HepG2 (cell line): ENCODE data around the gene HNRNPM. TPM values are rescaled to one million over a fixed set of nuclear protein-coding genes. Genes with fewer than 3 reads are reported as not detected.

Source experiments
- ATAC-seq: fragments of 200-7000 bp; cut with Tn5 transposase; 3 replicates; pipeline ENCODE4 v1.9.1; 2020; ENCODE audit warnings: mild to moderate bottlenecking, moderate library complexity
- BruUV-seq: library from RNA; stranded (reverse); fragments of 400-500 nt; replicated peaks from 2 replicates; lab custom pipeline; 2021; lab: Mats Ljungman, UMichigan
- CTCF ChIA-PET: fragments of 300-600 bp; formaldehyde crosslinking; extraction: SDS; loops from one replicate; lab custom pipeline; 2021; ENCODE audit warnings: low total read pairs, inconsistent platforms, low intra/inter-chr PET ratio; lab: Yijun Ruan, JAX
- POLR2A ChIA-PET: fragments of 350-600 bp; sonication (Branson Sonifier 250); formaldehyde crosslinking; loops from one replicate; lab custom pipeline; 2020; ENCODE audit warnings: antibody characterized with exemption, inconsistent platforms; lab: Yijun Ruan, JAX
- DNase-seq: peaks from one replicate; pipeline ENCODE4 v3.0.0-alpha.2; 2015; ENCODE audit warnings: low spot score
- FAIRE-seq: peaks from 3 replicates; lab custom pipeline; 2011; peaks lifted over from hg19 to GRCh38; lab: Jason Lieb, UNC
- H2AFZ ChIP-seq: one replicate; pipeline ENCODE4 v1.6.1; 2011; ENCODE audit warnings: low read length, inconsistent platforms
- H3K27ac ChIP-seq: fragments of 300-600 bp; 3 replicates; pipeline ENCODE4 v1.8.0; 2011; ENCODE audit warnings: mixed run types, mild to moderate bottlenecking, mixed read lengths, low read length, inconsistent platforms; ENCODE audit not compliant: insufficient read depth; ENCODE audit errors: extremely low read length
- H3K27me3 ChIP-seq, 2 experiments: fragments of 200-600 bp in 1 of 2; 2 replicates in 1 of 2; 3 replicates in 1 of 2; pipeline versions ENCODE4 v1.6.0 to v1.8.0; 2011; ENCODE audit warnings: low read length in 2 of 2, mild to moderate bottlenecking in 2 of 2, moderate library complexity in 2 of 2, inconsistent platforms in 1 of 2; ENCODE audit not compliant: insufficient read depth in 2 of 2, control insufficient read depth in 1 of 2
- H3K36me3 ChIP-seq, 2 experiments: fragments of 200-600 bp in 1 of 2; replicated peaks in 1 of 2; 2 replicates in 1 of 2; 3 replicates in 1 of 2; pipeline versions ENCODE4 v1.5.1 to v1.8.0; 2011; ENCODE audit warnings: low read length in 2 of 2, inconsistent platforms in 1 of 2; ENCODE audit not compliant: insufficient read depth in 2 of 2, control insufficient read depth in 1 of 2
- H3K4me1 ChIP-seq: 2 replicates; pipeline ENCODE4 v1.5.1; 2012; ENCODE audit warnings: low read length, inconsistent platforms; ENCODE audit not compliant: insufficient read depth
- H3K4me2 ChIP-seq: 2 replicates; pipeline ENCODE4 v1.6.0; 2011; ENCODE audit warnings: low read depth, low read length, inconsistent platforms
- H3K4me3 ChIP-seq, 3 experiments: fragments of 200-600 bp in 1 of 3; sonication (generic), shearing (Covaris generic) in 1 of 3; replicated peaks in 1 of 3; 2 replicates each; pipeline ENCODE4 v1.5.1; 2011 to 2016; ENCODE audit warnings: low read length in 3 of 3, inconsistent platforms in 2 of 3, low read depth in 2 of 3, mild to moderate bottlenecking in 2 of 3, control low read depth in 1 of 3, mixed read lengths in 1 of 3; ENCODE audit not compliant: insufficient read depth in 1 of 3
- H3K79me2 ChIP-seq: one replicate; pipeline ENCODE4 v1.6.1; 2011; ENCODE audit warnings: low read length, inconsistent platforms; ENCODE audit not compliant: insufficient read depth
- H3K9ac ChIP-seq: 2 replicates; pipeline ENCODE4 v1.6.0; 2011; ENCODE audit warnings: mild to moderate bottlenecking, low read depth, low read length, inconsistent platforms; ENCODE audit not compliant: insufficient read depth
- H3K9me3 ChIP-seq: 2 replicates; pipeline ENCODE4 v1.5.1; 2012; ENCODE audit warnings: mild to moderate bottlenecking, low read length
- H4K20me1 ChIP-seq: 2 replicates; pipeline ENCODE4 v1.6.0; 2011; ENCODE audit warnings: inconsistent platforms, mild to moderate bottlenecking, low read length, moderate library complexity; ENCODE audit not compliant: insufficient read depth
- AGO2 ChIP-seq: fragments of 200-400 bp; formaldehyde crosslinking; optimal IDR thresholded peaks from 2 replicates; pipeline ENCODE3; 2017; ENCODE audit warnings: mild to moderate bottlenecking, low read depth, low read length, moderate library complexity
- HNRNPLL ChIP-seq: fragments of 200-400 bp; formaldehyde crosslinking; IDR thresholded peaks from 2 replicates; pipeline ENCODE4 v1.6.1; 2017; ENCODE audit warnings: mild to moderate bottlenecking, low read depth, low read length; ENCODE audit not compliant: poor library complexity, severe bottlenecking
- RBM22 ChIP-seq: fragments of 200-400 bp; formaldehyde crosslinking; optimal IDR thresholded peaks from 2 replicates; pipeline ENCODE3; 2017; ENCODE audit warnings: mild to moderate bottlenecking, low read length, moderate library complexity
- ZSCAN20 ChIP-seq: sonication (generic); formaldehyde crosslinking; IDR thresholded peaks from 2 replicates; pipeline ENCODE4 v1.4.0; 2020; ENCODE audit warnings: missing genetic modification reagents, mild to moderate bottlenecking, borderline replicate concordance
- WGBS: methylation state at CpG from one replicate; pipeline ENCODE4 v1.1.6; 2017; ENCODE audit warnings: low lambda C conversion rate; 5-methylcytosine and 5-hydroxymethylcytosine counted together
- in situ Hi-C: cut with HindIII; loops from 2 replicates; pipeline ENCODE4 v1.10.0; 2017; ENCODE audit warnings: low pct_unique_long_range_greater_than_20kb; ENCODE audit not compliant: extremely low pct_ligation_motif_present
- intact Hi-C: fragments of 100-400 bp; cut with micrococcal nuclease; formaldehyde crosslinking; loops from one replicate; pipeline ENCODE4 v1.10.0; 2022; ENCODE audit not compliant: unreplicated experiment
- polyA plus RNA-seq, 8 experiments: library from polyadenylated mRNA; depleted of rRNA in 3 of 8; stranded (reverse) in 7 of 8; unstranded in 1 of 8; fragments of >200 nt; fragmentation: Illumina TruSeq in 4 of 8; extraction: Trizol in 4 of 8; gene quantifications; 2 replicates each; pipeline versions ENCODE4 v1.2.1 to v1.2.3, GENCODE V29; 2011 to 2016; ENCODE audit warnings: low read depth in 4 of 8, missing spikeins in 1 of 8, mixed read lengths in 1 of 8; ENCODE audit not compliant: insufficient read depth in 1 of 8
- total RNA-seq, 5 experiments: library from RNA; depleted of rRNA; stranded (reverse); fragments of >200 nt; fragmentation: Illumina TruSeq; extraction: Trizol; gene quantifications; 2 replicates each; pipeline ENCODE4 v1.2.3, GENCODE V29; 2016; ENCODE audit warnings: low read depth in 1 of 5
- TF ChIP-seq, protein P1 (sequence below): IDR thresholded peaks from 2 replicates; pipeline ENCODE4 v1.6.1; 2016; ENCODE audit warnings: missing genetic modification reagents, missing compliant biosample characterization
- TF ChIP-seq, protein P2 (sequence below): IDR thresholded peaks from 2 replicates; pipeline ENCODE4 v1.6.1; 2016; ENCODE audit warnings: low read depth, borderline replicate concordance

Gene HNRNPM
- total and polyA plus RNA-seq, 2 of the 13 experiments (the other 11 are each of a cell fraction or from before 2014, with no cell fraction given): 56.7 to 102 TPM

DNA sequence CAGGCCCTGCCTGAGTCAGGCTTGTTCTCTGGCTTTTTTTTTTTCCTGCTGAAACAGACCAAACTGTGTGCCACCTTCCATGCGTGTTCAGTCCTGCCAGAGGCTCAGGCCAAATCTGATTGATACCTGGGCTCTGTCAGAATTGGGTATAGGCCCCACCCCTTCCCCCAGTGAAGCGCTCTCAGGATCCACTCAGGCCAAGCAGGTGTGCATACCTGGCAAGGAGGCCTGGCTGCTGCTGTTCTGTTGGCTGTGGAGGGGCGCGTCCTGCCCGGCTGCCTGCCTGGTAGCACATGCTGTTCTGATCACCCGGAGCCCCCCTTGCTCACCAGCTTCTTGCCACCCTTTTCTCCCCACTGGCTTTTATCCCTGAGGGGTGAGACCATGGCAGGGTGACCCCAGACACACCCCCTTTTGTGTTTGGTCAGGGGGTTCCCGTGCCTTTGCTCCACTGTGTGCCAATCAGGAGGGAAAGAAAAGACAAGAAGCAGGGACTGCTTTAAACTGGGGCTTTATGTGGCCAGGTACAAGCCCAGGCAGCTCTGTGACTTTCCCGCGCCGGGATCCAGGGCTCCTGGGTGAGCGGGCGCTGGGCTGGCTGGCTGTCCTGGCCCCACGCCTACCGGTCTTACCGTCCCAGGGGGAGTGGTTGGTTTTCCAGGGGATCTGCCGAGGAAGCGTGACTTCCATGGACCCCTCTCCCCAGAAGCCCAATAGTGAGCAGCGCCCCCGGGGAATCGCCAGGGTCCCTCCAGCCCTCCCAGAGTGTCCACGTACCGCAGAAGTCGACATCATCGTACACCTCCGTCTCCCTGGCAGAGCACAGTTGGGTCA is 45.0 kb downstream of the HNRNPM start (continued):
- TF ChIP-seq, protein P1, sequence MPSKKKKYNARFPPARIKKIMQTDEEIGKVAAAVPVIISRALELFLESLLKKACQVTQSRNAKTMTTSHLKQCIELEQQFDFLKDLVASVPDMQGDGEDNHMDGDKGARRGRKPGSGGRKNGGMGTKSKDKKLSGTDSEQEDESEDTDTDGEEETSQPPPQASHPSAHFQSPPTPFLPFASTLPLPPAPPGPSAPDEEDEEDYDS (CRISPR knock-in tag): no peak
- TF ChIP-seq ZSCAN20 (CRISPR knock-in tag): no peak
- TF ChIP-seq, all 625 proteins: peak for 6

DNA sequence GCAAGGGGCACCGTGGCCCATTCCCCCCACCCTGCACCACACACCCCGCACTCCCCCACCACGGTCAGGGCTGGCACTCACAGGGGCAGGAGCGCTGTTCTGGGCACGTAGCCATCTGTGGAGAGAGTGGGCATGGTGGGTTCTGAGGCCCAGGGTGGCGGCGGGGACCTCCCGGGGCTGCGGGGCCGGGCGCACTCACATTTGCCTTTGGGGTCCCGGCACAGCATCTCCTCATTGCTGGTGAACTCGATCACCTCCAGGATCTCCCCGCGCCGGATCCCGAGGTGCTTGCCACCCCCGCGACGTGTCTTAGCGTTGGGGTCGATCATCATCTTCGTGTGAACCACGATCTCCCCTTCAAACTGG is 45.6 kb downstream of the HNRNPM start:
- ATAC-seq (peak; percentile 6; the same call in 1 of the 3 replicates), FAIRE-seq (no peak), DNase-seq (no peak)
- no peak overlapping the region for H2AFZ ChIP-seq
- no peak overlapping the region for H3K4me2 ChIP-seq
- POLR2A ChIA-PET: no interaction called here
- in situ Hi-C loops (no loop called here), intact Hi-C loops (no loop called here)
- H3K36me3 ChIP-seq: peaks cover 18 to 34% of the 10 kb centered on the region in 2 experiments; a peak in 4 of 5 replicates
- peaks cover 10% of the 10 kb centered on the region for H3K4me1 ChIP-seq
- CTCF ChIA-PET: no interaction called here
- no peak overlapping the region for H3K27ac ChIP-seq
- H3K9ac ChIP-seq: no peak overlapping the region
- H3K4me3 ChIP-seq: no peak overlapping the region
- TF ChIP-seq, protein P2, sequence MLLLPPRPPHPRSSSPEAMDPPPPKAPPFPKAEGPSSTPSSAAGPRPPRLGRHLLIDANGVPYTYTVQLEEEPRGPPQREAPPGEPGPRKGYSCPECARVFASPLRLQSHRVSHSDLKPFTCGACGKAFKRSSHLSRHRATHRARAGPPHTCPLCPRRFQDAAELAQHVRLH (CRISPR knock-in tag): no peak
- TF ChIP-seq HNRNPLL (peak; percentile 8), AGO2 (peak; percentile 62), RBM22 (peak; percentile 13)
- no peaks in the 10 kb centered on the region for H3K9me3 ChIP-seq
- H4K20me1 ChIP-seq: peaks cover 4% of the 10 kb centered on the region; the same call in 1 of the 2 replicates
- 98% methylated on average over 24 of the region's 24 CpGs for WGBS
- H3K27me3 ChIP-seq: no peaks in the 10 kb centered on the region
- no TSS peak for BruUV-seq
- no peaks in the 10 kb centered on the region for H3K79me2 ChIP-seq
